Upper lobe of right lung (tissue), 1 donor: ENCODE data around the gene AANAT. TPM values are rescaled to one million over a fixed set of nuclear protein-coding genes. Genes with fewer than 3 reads are reported as not detected.

ENCODE experiments used
- ATAC-seq: fragments of 200-7000 bp; cut with Tn5 transposase; one replicate; pipeline ENCODE4 v1.9.1; 2020; ENCODE audit warnings: mild to moderate bottlenecking, moderate library complexity
- DNase-seq: peaks from one replicate; pipeline ENCODE4 v3.0.0-alpha.2; 2020
- H3K27ac ChIP-seq: fragments of 200-600 bp; one replicate; pipeline ENCODE4 v1.8.0; 2022
- H3K27me3 ChIP-seq: fragments of 200-600 bp; one replicate; pipeline ENCODE4 v1.8.0; 2022; ENCODE audit warnings: mild to moderate bottlenecking
- H3K36me3 ChIP-seq: fragments of 200-600 bp; one replicate; pipeline ENCODE4 v1.8.0; 2022
- H3K4me1 ChIP-seq: fragments of 200-600 bp; one replicate; pipeline ENCODE4 v1.8.0; 2022
- H3K4me3 ChIP-seq: fragments of 200-600 bp; one replicate; pipeline ENCODE4 v1.8.0; 2022; ENCODE audit warnings: mild to moderate bottlenecking
- H3K9me3 ChIP-seq: fragments of 200-600 bp; one replicate; pipeline ENCODE4 v1.8.0; 2022
- CTCF ChIP-seq: fragments of 200-600 bp; IDR thresholded peaks from one replicate; pipeline ENCODE4 v1.8.0; 2022; ENCODE audit warnings: antibody characterized with exemption
- intact Hi-C: fragments of 100-400 bp; cut with DNase I; formaldehyde crosslinking; loops from one replicate; pipeline ENCODE4 v1.11.0; 2022
- total RNA-seq: library from RNA; stranded (reverse); fragmentation: NEBNext Ultra II Directional; extraction: Animal tissue kit (Norgen Biotek cat#: 25700); gene quantifications from one replicate; pipeline ENCODE4 v1.2.1, GENCODE V29; 2021
- donor health status: DM: no; HTN: yes; CAD: no; lungs with severe emphysema.

Gene AANAT
- total RNA-seq, 1 donor from 2014 or later: not detected

DNA sequence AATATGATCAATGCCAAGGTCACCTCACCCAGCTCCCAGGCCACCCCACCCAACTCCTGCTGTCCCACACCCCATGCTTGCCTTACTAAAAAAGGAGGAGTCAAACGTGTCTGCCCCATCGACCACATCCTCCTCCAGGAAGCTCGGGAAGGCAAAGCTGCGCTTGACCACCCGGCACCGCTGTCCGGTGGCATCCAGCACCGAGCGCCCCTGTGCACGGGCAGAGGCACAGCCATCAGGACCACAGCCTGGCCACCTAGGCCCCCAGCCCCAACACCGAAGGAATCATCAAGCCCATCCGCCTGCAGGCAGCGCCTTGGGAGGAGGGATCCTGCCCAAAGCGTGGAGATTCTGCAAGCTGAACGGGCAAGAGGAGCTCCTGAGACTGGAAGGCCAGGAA, 10.2 kb downstream of the AANAT start:
- Histone ChIP-seq H3K27me3 (no peaks in the 10 kb centered on the region), H3K4me1 (no peaks in the 10 kb centered on the region), H3K27ac (no peak overlapping the region), H3K4me3 (no peak overlapping the region), H3K36me3 (peaks cover 34% of the 10 kb centered on the region), H3K9me3 (no peaks in the 10 kb centered on the region)
- no peak for DNase-seq
- no peak for ATAC-seq
- intact Hi-C loops: no loop called here
- no peak for TF ChIP-seq CTCF

DNA sequence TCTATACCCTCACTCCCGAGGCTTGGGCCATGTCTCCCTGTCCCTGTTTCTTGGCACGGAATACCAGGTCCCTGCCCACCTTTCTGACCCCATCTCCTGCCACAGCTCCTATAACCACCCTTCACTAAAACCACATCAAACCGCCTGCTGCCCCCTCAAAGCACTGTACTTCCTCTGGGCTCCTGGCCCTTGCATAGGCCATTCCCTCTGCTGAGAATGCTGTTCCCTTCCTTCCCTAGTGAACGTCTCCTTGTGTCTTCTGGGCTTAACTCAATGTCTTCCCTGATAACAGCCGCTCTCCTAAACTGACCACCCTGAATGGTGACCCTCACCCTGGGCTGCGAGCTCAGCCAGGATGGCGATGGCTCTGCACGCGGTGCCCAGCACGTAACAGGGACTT, 10.7 kb downstream of the AANAT start:
- DNase-seq: no peak
- intact Hi-C loops: no loop called here

DNA sequence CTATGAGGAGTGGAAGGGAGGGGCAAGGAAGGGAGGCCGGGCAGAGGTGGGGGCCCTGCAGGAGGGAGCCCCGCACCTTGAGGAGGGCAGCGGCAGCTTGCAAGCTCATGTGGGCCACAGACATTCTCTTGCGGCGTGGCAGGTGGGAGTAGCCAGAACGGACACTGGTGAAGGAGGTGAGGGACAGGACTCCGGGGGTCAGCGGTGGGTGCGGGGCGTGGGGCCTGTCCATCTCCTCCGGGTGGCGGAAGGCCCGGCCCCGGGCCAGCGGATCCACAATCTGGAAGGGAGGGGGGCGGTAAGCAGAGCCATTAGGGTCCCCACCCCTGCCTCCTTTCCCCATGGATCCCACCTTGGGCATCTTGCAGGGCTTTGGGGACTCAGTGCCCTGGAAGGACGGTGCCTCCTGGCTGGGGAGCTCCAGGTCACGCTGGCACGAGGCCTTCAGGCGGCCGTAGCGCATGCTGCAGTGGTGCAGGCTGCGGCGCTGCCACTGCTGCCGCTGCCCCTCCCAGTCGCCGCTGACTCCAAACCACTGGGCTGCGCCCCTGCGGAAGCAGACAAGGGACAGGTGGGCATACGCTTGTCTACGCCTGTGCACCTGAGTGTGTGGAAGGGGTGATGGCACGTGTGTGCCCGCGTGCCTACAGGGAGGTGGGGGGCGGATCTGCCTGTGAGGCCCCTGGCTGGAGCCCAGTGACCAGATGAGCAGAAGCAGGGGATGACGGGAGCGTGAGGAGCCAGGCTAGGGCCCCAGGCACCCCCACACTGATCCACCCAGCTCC, 11.5 kb downstream of the AANAT start:
- DNase-seq (peak; percentile 43), ATAC-seq (no peak)
- Histone ChIP-seq H3K27me3 (no peaks in the 10 kb centered on the region), H3K4me3 (no peak overlapping the region), H3K36me3 (peaks cover 21% of the 10 kb centered on the region), H3K4me1 (no peaks in the 10 kb centered on the region), H3K27ac (no peak overlapping the region), H3K9me3 (no peaks in the 10 kb centered on the region)
- no peak for TF ChIP-seq CTCF
- intact Hi-C loops: no loop called here

More for the DNA sequence above, 10.7 kb downstream of the AANAT start:
- Histone ChIP-seq H3K36me3 (peaks cover 29% of the 10 kb centered on the region), H3K27ac (no peak overlapping the region), H3K4me1 (no peaks in the 10 kb centered on the region), H3K4me3 (no peak overlapping the region), H3K27me3 (no peaks in the 10 kb centered on the region), H3K9me3 (no peaks in the 10 kb centered on the region)
- TF ChIP-seq CTCF: no peak
- no peak for ATAC-seq

DNA sequence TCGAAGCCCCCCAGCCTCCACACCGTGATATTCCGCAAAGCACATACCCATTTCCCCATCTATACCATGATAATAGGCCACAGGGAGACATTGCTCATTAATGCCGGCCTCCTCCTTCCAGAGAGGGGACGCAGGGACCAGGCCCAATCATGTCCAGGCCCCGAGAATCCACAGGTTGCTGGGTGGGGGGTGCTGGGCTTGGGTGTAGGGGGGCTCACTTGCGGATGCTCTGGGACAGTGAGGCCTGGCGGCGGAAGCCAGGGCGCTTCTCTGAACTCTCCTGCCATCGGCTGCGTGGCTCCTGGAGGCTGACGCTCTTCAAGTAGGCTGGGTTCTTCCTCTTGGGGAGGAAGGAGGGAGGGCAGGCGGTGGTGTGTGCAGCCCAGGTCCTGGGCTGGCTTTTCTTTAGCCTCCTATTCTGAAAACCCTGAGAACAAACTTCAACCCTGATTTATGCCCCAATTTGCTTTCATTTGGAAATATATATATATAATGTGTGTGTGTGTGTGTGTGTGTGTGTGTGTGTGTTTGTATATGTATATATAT, 12.2 kb downstream of the AANAT start:
- Histone ChIP-seq H3K36me3 (peaks cover 14% of the 10 kb centered on the region), H3K9me3 (no peaks in the 10 kb centered on the region), H3K27me3 (no peaks in the 10 kb centered on the region), H3K4me1 (no peaks in the 10 kb centered on the region), H3K27ac (no peak overlapping the region), H3K4me3 (no peak overlapping the region)
- no peak for ATAC-seq
- TF ChIP-seq CTCF: no peak
- intact Hi-C loops: no loop called here
- DNase-seq: no peak

GRCh38 chr17:76480632-76481031, 13.2 kb downstream of the AANAT start:
- H3K4me3 ChIP-seq: no peak overlapping the region
- H3K27ac ChIP-seq: no peak overlapping the region
- no peak for ATAC-seq
- intact Hi-C loops: no loop called here
- H3K4me1 ChIP-seq: no peaks in the 10 kb centered on the region
- no peaks in the 10 kb centered on the region for H3K9me3 ChIP-seq
- H3K27me3 ChIP-seq: no peaks in the 10 kb centered on the region
- no peak for DNase-seq
- peaks cover 9% of the 10 kb centered on the region for H3K36me3 ChIP-seq
- TF ChIP-seq CTCF: no peak
